Stomach (tissue), 4 donors: ENCODE results near the gene ZDHHC17.

Source experiments
- EP300 ChIP-seq: sonication (generic); formaldehyde crosslinking; IDR thresholded peaks from one replicate; pipeline ENCODE4 v1.6.1; 2017; ENCODE audit warnings: antibody characterized with exemption
- POLR2AphosphoS5 ChIP-seq, 3 donors: sonication (generic); formaldehyde crosslinking; IDR thresholded peaks; one replicate each; pipeline ENCODE4 v1.6.1; 2016; ENCODE audit warnings: antibody characterized with exemption in 3 of 3
- TF ChIP-seq, protein P1 (sequence below), 7 experiments: fragments of 450-650 bp in 4 of 7; fragments of 200-600 bp in 3 of 7; sonication (generic) in 3 of 7; IDR thresholded peaks; one replicate each; pipeline ENCODE4 v1.5.1; 2016 to 2019; ENCODE audit warnings: antibody characterized with exemption in 7 of 7, control low read depth in 2 of 7, mild to moderate bottlenecking in 1 of 7

DNA sequence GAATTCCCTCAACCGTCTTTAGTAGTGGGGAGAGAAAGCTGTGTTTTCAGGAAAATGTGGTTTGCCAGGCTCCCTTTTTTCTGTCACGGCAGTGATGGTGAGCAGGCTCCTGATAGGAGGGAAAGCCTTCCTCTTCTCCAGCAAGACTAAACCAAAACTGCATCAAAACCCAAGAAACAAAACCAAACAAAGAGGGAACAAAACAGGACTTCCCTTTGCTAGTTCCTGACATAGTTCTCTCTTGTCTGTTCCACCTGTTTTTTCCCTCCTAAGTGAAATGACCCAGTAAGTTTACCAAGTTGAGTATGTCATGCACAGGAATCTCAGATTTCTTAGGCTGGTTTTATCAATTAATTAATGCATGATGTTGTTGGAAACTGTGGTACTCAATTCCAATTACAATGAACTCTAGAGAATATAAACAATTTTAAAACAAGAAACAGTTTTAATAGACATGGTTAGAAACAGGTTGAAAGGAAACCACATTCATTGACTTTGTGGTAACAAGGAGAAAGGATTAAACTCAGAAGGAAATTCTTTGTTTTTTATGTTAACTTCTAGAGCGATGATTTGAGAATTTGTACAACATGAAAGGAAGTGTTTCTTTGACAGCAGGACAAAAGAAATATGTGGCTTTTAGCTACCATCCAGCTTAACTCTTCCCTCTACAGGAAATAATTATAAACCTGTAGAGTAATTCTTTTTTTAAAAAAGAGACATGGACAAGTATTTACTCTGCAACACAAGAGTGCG is 137.9 kb downstream of the ZDHHC17 start:
- TF ChIP-seq POLR2AphosphoS5 (IDR thresholded peaks at IDR 0.05) = no peak
- TF ChIP-seq, protein P1, sequence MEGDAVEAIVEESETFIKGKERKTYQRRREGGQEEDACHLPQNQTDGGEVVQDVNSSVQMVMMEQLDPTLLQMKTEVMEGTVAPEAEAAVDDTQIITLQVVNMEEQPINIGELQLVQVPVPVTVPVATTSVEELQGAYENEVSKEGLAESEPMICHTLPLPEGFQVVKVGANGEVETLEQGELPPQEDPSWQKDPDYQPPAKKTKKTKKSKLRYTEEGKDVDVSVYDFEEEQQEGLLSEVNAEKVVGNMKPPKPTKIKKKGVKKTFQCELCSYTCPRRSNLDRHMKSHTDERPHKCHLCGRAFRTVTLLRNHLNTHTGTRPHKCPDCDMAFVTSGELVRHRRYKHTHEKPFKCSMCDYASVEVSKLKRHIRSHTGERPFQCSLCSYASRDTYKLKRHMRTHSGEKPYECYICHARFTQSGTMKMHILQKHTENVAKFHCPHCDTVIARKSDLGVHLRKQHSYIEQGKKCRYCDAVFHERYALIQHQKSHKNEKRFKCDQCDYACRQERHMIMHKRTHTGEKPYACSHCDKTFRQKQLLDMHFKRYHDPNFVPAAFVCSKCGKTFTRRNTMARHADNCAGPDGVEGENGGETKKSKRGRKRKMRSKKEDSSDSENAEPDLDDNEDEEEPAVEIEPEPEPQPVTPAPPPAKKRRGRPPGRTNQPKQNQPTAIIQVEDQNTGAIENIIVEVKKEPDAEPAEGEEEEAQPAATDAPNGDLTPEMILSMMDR (IDR thresholded peaks at IDR 0.05) = no peak
- TF ChIP-seq EP300 = no peak
